H9 (cell line): ENCODE results near the gene P2RY12. TPM values are rescaled to one million over a fixed set of nuclear protein-coding genes. Genes with fewer than 3 reads are reported as not detected.
A peak's percentile ranks its signal among the peaks of the same experiment; 100 is the strongest.

Experiments
- DNase-seq: peaks from one replicate; pipeline ENCODE4 v3.0.0-alpha.2; 2017
- H2AFZ ChIP-seq: one replicate; pipeline ENCODE4 v1.6.1; 2013; ENCODE audit warnings: mild to moderate bottlenecking, low read length, control low read depth, moderate library complexity
- H2AK5ac ChIP-seq: 2 replicates; pipeline ENCODE4 v1.6.1; 2013; ENCODE audit warnings: low read length, control low read depth, mixed read lengths; ENCODE audit not compliant: insufficient read length
- H2BK120ac ChIP-seq: one replicate; pipeline ENCODE4 v1.6.1; 2013; ENCODE audit warnings: low read depth, mild to moderate bottlenecking, low read length, control low read depth, inconsistent platforms; ENCODE audit not compliant: poor library complexity, severe bottlenecking
- H2BK12ac ChIP-seq: 2 replicates; pipeline ENCODE4 v1.6.1; 2013; ENCODE audit warnings: low read length, control low read depth, mixed read lengths, low read depth; ENCODE audit not compliant: insufficient read length
- H2BK15ac ChIP-seq: 2 replicates; pipeline ENCODE4 v1.6.1; 2013; ENCODE audit warnings: low read depth, low read length, control low read depth
- H2BK20ac ChIP-seq: one replicate; pipeline ENCODE4 v1.6.1; 2013; ENCODE audit warnings: low read depth, mild to moderate bottlenecking, low read length, control low read depth, inconsistent platforms; ENCODE audit not compliant: poor library complexity, severe bottlenecking
- H2BK5ac ChIP-seq: 2 replicates; pipeline ENCODE4 v1.6.1; 2013; ENCODE audit warnings: low read length, control low read depth, mixed read lengths; ENCODE audit not compliant: insufficient read length
- H3K14ac ChIP-seq: 2 replicates; pipeline ENCODE4 v1.6.1; 2013; ENCODE audit warnings: low read length, control low read depth; ENCODE audit not compliant: insufficient read depth
- H3K18ac ChIP-seq: 2 replicates; pipeline ENCODE4 v1.6.1; 2013; ENCODE audit warnings: low read depth, mild to moderate bottlenecking, mixed read lengths, low read length, control low read depth; ENCODE audit not compliant: insufficient read length
- H3K23ac ChIP-seq: 2 replicates; pipeline ENCODE4 v1.6.1; 2013; ENCODE audit warnings: low read length, control low read depth, mixed read lengths, low read depth; ENCODE audit not compliant: insufficient read length
- H3K23me2 ChIP-seq: 2 replicates; pipeline ENCODE4 v1.6.1; 2013; ENCODE audit warnings: low read depth, mild to moderate bottlenecking, mixed read lengths, low read length, control low read depth; ENCODE audit not compliant: insufficient read length, poor library complexity, severe bottlenecking
- H3K27ac ChIP-seq: 2 replicates; pipeline ENCODE4 v1.5.1; 2013; ENCODE audit warnings: low read length, control low read depth, mixed read lengths, low read depth; ENCODE audit not compliant: insufficient read length
- H3K27me3 ChIP-seq: 2 replicates; pipeline ENCODE4 v1.6.1; 2013; ENCODE audit warnings: low read length, control low read depth, inconsistent platforms; ENCODE audit not compliant: insufficient read depth
- H3K4ac ChIP-seq: 2 replicates; pipeline ENCODE4 v1.6.1; 2013; ENCODE audit warnings: low read depth, mild to moderate bottlenecking, control low read depth, inconsistent platforms, low read length, moderate library complexity
- H3K4me1 ChIP-seq: 2 replicates; pipeline ENCODE4 v1.6.1; 2013; ENCODE audit warnings: low read length, control low read depth, inconsistent platforms; ENCODE audit not compliant: insufficient read depth
- H3K4me2 ChIP-seq: 2 replicates; pipeline ENCODE4 v1.6.1; 2013; ENCODE audit warnings: low read length, control low read depth, mixed read lengths; ENCODE audit not compliant: insufficient read length, insufficient read depth
- H3K56ac ChIP-seq: 2 replicates; pipeline ENCODE4 v1.6.1; 2013; ENCODE audit warnings: low read depth, mild to moderate bottlenecking, mixed read lengths, low read length, control low read depth; ENCODE audit not compliant: insufficient read length
- H3K79me1 ChIP-seq: 2 replicates; pipeline ENCODE4 v1.6.1; 2013; ENCODE audit warnings: low read depth, mild to moderate bottlenecking, moderate library complexity, low read length, control low read depth, inconsistent platforms; ENCODE audit not compliant: insufficient read depth, poor library complexity, severe bottlenecking
- H3K79me2 ChIP-seq: 2 replicates; pipeline ENCODE4 v1.6.1; 2013; ENCODE audit warnings: low read length, control low read depth, inconsistent platforms; ENCODE audit not compliant: insufficient read depth
- H3K9ac ChIP-seq: 2 replicates; pipeline ENCODE4 v1.6.1; 2013; ENCODE audit warnings: low read length, control low read depth, mixed read lengths; ENCODE audit not compliant: insufficient read length; ENCODE audit errors: extremely low read depth
- H3K9me3 ChIP-seq: one replicate; pipeline ENCODE4 v1.6.1; 2013; ENCODE audit warnings: low read depth, low read length, inconsistent platforms; ENCODE audit not compliant: control insufficient read depth
- H3T11ph ChIP-seq: one replicate; pipeline ENCODE4 v1.6.1; 2013; ENCODE audit warnings: mild to moderate bottlenecking, low read length, control low read depth, inconsistent platforms
- H4K20me1 ChIP-seq: one replicate; pipeline ENCODE4 v1.6.1; 2013; ENCODE audit not compliant: control insufficient read depth, insufficient read length, insufficient read depth
- H4K5ac ChIP-seq: 2 replicates; pipeline ENCODE4 v1.6.1; 2013; ENCODE audit warnings: low read depth, mild to moderate bottlenecking, mixed read lengths, low read length, control low read depth; ENCODE audit not compliant: insufficient read length
- H4K8ac ChIP-seq: replicated peaks from 2 replicates; pipeline ENCODE4 v1.6.1; 2013; ENCODE audit warnings: low read length, control low read depth, mixed read lengths, low read depth; ENCODE audit not compliant: insufficient read length
- H4K91ac ChIP-seq: 2 replicates; pipeline ENCODE4 v1.6.1; 2013; ENCODE audit warnings: low read depth, mild to moderate bottlenecking, moderate library complexity, mixed read lengths, low read length, control low read depth; ENCODE audit not compliant: insufficient read length
- H3K27ac Mint-ChIP-seq, 3 experiments: 2 replicates in 2 of 3; 3 replicates in 1 of 3; pipeline ENCODE4 v1.8.0; 2020 to 2021; ENCODE audit warnings: mixed read lengths in 3 of 3, mild to moderate bottlenecking in 1 of 3, moderate library complexity in 1 of 3
- H3K27me3 Mint-ChIP-seq: 2 replicates; pipeline ENCODE4 v1.8.0; 2021; ENCODE audit warnings: low read depth, mild to moderate bottlenecking, moderate library complexity, mixed read lengths
- H3K36me3 Mint-ChIP-seq, 3 experiments: 2 replicates in 2 of 3; 3 replicates in 1 of 3; pipeline ENCODE4 v1.8.0; 2020 to 2021; ENCODE audit warnings: low read depth in 3 of 3, mixed read lengths in 3 of 3; ENCODE audit not compliant: insufficient read depth in 1 of 3
- H3K4me1 Mint-ChIP-seq, 2 experiments: 2 replicates each; pipeline ENCODE4 v1.8.0; 2020; ENCODE audit warnings: mixed read lengths in 2 of 2
- H3K4me3 Mint-ChIP-seq, 2 experiments: 2 replicates in 1 of 2; 3 replicates in 1 of 2; pipeline ENCODE4 v1.8.0; 2020 to 2021; ENCODE audit warnings: mild to moderate bottlenecking in 2 of 2, mixed read lengths in 2 of 2, moderate library complexity in 1 of 2
- H3K9me3 Mint-ChIP-seq, 2 experiments: 2 replicates in 1 of 2; 3 replicates in 1 of 2; pipeline ENCODE4 v1.8.0; 2020; ENCODE audit warnings: mild to moderate bottlenecking in 2 of 2, mixed read lengths in 2 of 2, moderate library complexity in 1 of 2
- CTCF ChIP-seq: fragments of 200-600 bp; sonication (generic); conservative IDR thresholded peaks from 3 replicates; pipeline ENCODE4 v1.8.0; 2021; ENCODE audit warnings: antibody characterized with exemption, mild to moderate bottlenecking
- WGBS: extraction: QIAGEN DNeasy Blood & Tissue Kit; methylation state at CpG from one replicate; pipeline ENCODE4 v1.1.7; 2013; ENCODE audit warnings: missing lambda C conversion rate, low lambda C conversion rate, mixed read lengths; ENCODE audit not compliant: insufficient read length; ENCODE audit errors: extremely low coverage; 5-methylcytosine and 5-hydroxymethylcytosine counted together
- total RNA-seq: library from RNA; stranded (reverse); gene quantifications from 2 replicates; pipeline ENCODE4 v1.2.1, GENCODE V29; 2021

P2RY12 gene
- total RNA-seq, 1 experiment from 2014 or later = not detected

GRCh38 chr3:151314593-151314992 is 70.0 kb downstream of the P2RY12 start:
- Histone ChIP-seq H3K4me2 (no peak overlapping the region), H3K27me3 (no peaks in the 10 kb centered on the region), H3K23ac (no peak overlapping the region), H3K4me1 (no peaks in the 10 kb centered on the region; the same call in 1 of the 2 replicates), H2AFZ (no peak overlapping the region), H3K56ac (no peak overlapping the region), H4K8ac (no peak overlapping the region), H3K9ac (no peak overlapping the region), H3K23me2 (no peaks in the 10 kb centered on the region), H3T11ph (no peak overlapping the region), H3K14ac (no peak overlapping the region), H3K79me2 (no peaks in the 10 kb centered on the region), H4K5ac (no peak overlapping the region), H4K91ac (no peak overlapping the region), H2BK15ac (no peak overlapping the region), H3K18ac (no peak overlapping the region), H4K20me1 (no peaks in the 10 kb centered on the region), H2BK120ac (no peak overlapping the region), H2AK5ac (no peak overlapping the region), H2BK20ac (no peak overlapping the region), H3K27ac (no peak overlapping the region), H2BK5ac (no peak overlapping the region), H3K9me3 (no peaks in the 10 kb centered on the region), H2BK12ac (no peak overlapping the region), H3K4ac (no peak overlapping the region), H3K79me1 (no peaks in the 10 kb centered on the region)
- Mint-ChIP-seq H3K36me3 (no peaks in the 10 kb centered on the region), H3K4me3 (no peak overlapping the region), H3K27me3 (no peaks in the 10 kb centered on the region), H3K27ac (peak overlapping the region in 2 of 3 experiments; percentile 32 to 48; a peak in 4 of 7 replicates), H3K9me3 (no peaks in the 10 kb centered on the region), H3K4me1 (peaks cover 42 to 43% of the 10 kb centered on the region in 2 experiments)
- no peak for TF ChIP-seq CTCF
- WGBS = no CpG with 5 or more reads among the region's 5 CpGs
- DNase-seq = no peak
